GM18511 (cell line): Measurements from ENCODE around the gene ADIPOR2.
A peak's percentile ranks its signal among the peaks of the same experiment; 100 is the strongest.

Experiments used
- ATAC-seq: cut with Tn5 transposase; IDR thresholded peaks from one replicate; pipeline ENCODE4 v1.9.1; 2021; ENCODE audit warnings: mild to moderate bottlenecking, moderate library complexity; ENCODE audit not compliant: unreplicated experiment

ADIPOR2 gene

GRCh38 chr12:1690578-1691122 lies at the start of gene ADIPOR2:
TSS of gene ADIPOR2 (plus strand) at chr12:1691070. CDS start at chr12:1754344, 63,274 bp downstream.
- peak; percentile 95 for ATAC-seq

DNA sequence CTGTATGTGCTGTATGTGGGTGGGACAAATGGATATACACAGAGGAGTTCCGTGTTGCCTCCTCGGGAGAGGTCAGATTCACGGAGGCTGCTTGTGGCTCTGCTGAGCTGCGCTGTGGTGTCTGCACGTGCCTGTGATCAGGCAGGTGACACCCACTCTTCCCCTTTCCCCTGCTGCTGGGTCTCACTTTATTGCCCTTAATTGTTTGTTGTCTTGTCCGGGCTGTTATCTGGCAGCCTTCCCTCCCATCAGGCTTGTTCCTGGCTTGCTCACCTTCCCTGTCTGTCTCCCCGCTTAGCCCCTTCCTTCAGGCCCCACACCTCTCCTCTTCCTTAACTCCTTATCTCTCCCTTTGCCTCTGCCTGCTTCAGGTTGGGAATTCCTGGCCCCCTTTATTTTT lies 48.4 kb upstream of the ADIPOR2 start:
- ATAC-seq, result no peak

GRCh38 chr12:1643043-1643442 lies 47.8 kb upstream of the ADIPOR2 start:
- ATAC-seq, result no peak

DNA sequence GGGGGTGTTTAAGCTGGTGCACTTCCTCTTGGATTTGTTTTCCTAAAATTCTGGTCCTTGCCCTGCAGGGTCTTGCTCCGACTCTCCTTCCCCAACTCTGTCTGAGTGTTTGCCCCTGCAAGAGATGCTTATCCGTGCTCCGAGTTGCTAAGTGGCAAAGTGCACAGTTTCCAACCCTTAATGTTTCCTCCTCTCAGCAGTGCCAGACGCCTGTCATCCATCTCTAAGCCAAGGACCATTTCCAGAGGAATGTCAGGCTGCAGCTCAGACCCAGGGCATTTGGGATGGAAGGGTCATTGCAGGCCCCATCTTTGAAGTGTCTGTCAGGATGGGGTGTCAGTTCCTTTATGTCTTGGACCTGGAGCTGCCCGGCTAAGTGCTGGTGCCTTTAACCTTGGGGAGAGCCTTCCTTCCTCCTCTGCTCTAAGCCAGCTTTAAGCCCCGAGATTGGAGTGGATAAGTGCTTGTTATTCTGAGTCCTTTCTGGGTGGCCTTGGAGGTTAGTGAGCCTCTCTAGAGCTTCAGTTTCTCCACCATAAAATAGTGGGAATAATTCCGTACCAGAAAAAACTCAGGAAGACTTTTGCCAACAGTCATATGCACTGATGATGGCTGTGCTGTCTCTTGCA lies 46.9 kb upstream of the ADIPOR2 start:
- ATAC-seq, result no peak

DNA sequence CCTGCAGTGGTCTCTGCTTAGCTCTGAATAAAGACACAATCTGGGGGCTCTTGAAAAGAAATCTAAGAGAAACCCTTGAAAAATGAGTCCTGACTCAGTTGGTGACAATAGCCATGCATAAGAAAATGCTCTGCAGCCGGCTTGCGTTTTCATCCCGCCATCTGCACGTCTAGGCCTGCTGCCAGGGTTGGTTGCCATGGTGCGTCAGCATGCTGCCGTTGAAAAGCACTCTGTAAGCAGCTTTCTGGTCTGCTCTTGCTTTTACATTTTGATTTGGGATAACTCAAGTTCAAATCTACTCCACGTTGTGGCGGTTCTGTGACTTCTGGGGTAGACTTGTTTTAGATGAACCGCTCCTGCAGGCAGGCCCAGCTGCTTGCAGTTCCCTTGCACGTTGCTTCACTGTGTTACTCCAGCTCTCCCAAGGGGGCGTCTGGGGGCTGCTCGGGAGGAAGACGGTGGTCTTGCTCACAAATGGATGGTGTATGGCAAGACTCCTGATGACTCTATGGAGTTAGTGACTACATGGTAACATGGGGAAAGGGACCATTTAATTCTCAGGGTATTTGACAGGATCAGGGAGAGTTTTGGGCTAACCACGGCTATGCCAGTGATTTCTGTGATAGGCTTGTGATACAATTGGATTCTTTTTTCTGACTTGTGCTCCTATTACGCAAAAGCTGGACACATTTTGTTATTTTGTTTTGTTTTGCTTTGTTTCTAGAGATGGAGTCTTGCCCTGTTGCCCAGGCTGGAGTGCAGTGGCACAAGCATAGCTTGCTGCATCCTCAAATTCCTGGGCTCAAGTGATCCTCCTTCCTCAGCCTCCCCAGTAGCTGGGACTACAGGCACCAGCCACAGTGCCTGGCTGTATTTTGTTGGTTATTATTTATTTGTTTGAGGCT lies 46.1 kb upstream of the ADIPOR2 start:
- ATAC-seq, result no peak

DNA sequence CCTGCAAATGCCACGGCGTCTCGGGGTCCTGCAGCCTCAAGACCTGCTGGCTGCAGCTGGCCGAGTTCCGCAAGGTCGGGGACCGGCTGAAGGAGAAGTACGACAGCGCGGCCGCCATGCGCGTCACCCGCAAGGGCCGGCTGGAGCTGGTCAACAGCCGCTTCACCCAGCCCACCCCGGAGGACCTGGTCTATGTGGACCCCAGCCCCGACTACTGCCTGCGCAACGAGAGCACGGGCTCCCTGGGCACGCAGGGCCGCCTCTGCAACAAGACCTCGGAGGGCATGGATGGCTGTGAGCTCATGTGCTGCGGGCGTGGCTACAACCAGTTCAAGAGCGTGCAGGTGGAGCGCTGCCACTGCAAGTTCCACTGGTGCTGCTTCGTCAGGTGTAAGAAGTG lies 45.1 kb upstream of the ADIPOR2 start:
- ATAC-seq, result no peak

DNA sequence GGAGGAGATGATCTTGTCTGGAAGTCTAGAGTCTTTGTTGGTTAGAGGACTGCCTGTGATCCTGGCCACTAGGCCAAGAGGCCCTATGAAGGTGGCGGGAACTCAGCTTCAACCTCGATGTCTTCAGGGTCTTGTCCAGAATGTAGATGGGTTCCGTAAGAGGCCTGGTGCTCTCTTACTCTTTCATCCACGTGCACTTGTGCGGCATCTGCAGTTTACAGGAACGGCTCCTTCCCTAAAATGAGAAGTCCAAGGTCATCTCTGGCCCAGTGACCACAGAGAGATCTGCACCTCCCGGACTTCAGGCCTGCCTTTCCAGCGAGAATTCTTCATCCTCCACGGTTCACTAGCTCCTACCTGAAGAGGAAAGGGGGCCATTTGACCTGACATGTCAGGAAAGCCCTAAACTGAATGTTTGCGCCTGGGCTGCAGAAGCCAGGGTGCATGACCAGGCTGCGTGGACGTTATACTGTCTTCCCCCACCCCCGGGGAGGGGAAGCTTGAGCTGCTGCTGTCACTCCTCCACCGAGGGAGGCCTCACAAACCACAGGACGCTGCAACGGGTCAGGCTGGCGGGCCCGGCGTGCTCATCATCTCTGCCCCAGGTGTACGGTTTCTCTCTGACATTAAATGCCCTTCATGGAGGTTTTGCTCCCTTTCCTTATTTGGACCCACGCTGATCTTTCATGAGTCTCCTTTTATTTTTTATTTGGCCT lies 44.1 kb upstream of the ADIPOR2 start:
- ATAC-seq, result no peak

DNA sequence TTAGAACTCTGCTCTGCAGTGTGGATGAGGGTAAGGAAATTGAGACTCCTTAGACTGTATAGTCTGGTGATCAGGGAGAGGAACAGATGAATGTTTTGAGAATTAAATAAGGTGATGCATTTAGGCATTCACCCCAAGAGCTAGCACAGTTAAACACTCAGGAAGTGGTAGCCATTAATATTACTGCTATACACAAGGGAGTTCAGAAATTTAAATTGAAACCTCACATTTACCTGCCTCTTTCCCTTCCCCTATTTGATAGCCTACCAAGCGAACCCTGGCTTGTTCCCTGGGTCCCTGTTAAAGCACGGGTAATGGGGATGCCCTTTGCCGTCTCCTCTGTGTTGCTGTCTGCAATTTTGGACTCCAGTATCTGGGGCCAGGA lies 43.6 kb upstream of the ADIPOR2 start:
- ATAC-seq, result no peak

GRCh38 chr12:1650260-1650977 lies 40.5 kb upstream of the ADIPOR2 start:
- no peak for ATAC-seq

DNA sequence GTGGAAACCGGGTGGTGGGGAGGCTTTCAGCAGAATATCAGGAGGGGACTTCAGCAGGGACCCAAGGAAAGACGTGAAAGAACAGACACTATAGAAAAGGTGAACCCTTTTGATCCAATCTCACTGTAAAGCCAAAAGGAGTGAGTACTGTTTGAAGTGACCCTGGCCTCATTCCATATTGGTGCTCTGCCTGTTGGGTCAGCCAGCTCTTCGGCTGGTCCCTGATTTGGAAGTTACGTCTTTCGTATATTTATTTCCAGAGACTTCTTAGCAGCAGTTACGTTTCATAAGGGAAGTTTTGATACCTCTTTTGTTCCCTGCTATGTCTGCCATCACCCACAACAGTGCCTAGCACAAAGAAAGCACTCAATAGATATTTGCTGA lies 39.9 kb upstream of the ADIPOR2 start:
- ATAC-seq, result no peak

- no peak for ATAC-seq
Measured at GRCh38 chr12:1651946-1652345, 38.9 kb upstream of the ADIPOR2 start.

- no peak for ATAC-seq
Measured at GRCh38 chr12:1655225-1655788, 35.6 kb upstream of the ADIPOR2 start.

DNA sequence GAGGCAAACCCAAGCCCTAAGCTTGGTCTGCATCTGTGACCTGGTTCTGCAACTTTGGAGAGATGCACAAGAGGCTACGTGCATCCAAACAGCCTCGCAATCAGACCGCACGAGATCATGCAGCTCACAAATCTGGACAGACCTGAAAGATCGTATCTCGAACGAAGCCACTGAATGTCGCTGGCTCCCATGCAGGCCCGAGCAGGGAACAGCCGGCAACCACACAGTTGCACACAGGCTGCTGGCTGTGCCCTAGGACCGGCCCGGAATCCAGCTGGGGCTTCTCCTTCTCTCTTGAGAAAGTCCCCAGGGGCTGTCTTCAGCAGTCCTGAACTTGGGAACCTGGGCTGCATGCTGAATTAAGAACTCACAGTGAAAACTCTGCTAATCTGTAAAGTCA lies 34.0 kb upstream of the ADIPOR2 start:
- no peak for ATAC-seq

DNA sequence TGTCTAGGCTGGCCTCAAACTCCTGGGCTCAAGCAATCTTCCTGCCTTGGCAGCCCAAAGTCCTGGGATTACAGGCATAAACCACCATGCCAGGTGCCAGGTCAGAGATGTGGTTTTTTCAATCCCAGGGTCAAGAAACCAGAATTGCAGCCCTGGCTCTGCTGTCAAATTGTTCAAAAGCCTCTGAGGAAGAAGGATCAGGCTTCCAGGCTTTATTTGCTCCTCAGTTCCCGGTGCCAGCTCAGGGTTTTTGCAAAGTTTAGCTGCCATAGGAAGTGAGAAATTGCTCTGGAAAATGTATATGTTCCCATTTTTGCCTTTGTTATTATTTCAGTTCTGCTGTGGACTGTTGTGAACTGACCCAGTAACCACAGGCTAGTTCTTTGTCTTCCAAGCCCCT lies 33.2 kb upstream of the ADIPOR2 start:
- ATAC-seq, result no peak

DNA sequence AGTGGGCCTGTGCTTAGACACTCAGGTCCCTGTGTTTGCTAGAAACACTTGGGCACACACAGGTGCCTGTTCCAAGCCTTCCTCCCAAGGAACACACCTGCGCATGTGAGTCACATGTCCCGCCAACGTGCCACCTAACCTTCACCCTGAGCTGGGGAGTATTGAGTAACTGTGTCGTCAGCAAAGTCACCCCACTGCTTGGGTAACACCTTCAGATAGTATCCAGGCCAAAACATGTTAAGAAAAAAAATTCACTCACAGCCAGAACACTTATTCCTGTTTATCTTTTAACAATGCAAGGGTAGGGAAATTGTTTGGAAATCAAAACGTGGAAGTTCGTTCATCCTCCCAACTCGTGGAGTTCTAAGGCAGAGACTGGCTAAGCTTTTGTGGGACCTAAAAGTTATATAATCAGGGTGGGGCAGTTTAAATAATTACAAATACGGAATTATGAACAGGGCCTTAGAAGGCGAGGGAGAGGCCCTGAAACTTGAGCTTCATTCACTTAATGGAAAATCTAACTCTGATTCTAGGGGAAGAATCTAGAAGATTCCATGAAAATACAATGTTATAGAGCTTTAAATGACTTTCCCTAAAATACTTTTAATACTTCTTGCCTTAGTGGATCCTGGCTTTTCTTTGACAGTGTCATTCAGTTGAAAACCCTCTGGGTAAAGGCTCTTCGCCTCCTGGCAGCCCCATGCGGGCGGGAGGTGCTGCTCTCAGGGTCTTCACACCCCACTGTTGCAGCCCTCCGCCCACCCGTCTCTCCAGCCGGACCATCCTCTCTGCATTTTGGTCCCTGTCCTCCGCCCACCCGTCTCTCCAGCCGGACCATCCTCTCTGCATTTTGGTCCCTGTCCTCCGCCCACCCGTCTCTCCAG lies 30.3 kb upstream of the ADIPOR2 start:
- no peak for ATAC-seq

- ATAC-seq, result peak; percentile 82
Measured at GRCh38 chr12:1661553-1662335, 29.1 kb upstream of the ADIPOR2 start.

DNA sequence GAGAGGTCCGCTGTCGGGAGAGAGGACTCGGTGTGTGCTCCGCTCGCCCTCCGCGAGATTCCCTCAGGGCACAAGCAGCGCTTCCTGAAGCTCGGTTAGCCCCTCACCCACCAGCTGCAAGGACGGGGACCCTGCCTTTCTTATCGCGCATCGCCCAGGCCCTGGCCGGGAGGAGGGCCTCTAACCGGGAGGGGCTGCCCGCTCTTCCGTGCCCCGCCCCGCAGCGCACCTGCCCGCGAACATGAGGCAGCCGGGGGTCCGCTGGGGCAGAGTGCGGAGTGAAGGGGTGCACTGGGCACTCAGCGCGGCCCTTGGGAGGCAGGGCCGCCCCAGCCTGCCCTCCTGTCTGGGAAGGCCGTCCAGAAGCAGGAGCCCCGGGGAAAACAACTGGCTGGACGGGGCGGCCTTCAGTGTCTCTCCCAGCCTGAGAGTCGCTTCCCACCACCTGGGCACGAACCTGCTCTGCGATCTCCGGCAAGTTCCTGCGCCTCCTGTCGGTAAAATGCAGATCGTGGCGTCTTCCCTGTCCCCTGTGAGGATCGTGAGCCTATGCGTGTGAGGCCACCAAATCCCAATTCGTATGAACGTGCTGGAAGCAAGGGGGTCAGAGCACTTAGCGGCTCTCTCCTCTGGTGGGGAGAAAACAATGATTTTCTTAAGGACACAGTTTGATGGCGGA lies 28.0 kb upstream of the ADIPOR2 start:
- ATAC-seq, result no peak

- no peak for ATAC-seq
Measured at GRCh38 chr12:1663440-1664132, 27.3 kb upstream of the ADIPOR2 start.
